ENCODE results near the gene COL4A2.

Gene COL4A2

DNA sequence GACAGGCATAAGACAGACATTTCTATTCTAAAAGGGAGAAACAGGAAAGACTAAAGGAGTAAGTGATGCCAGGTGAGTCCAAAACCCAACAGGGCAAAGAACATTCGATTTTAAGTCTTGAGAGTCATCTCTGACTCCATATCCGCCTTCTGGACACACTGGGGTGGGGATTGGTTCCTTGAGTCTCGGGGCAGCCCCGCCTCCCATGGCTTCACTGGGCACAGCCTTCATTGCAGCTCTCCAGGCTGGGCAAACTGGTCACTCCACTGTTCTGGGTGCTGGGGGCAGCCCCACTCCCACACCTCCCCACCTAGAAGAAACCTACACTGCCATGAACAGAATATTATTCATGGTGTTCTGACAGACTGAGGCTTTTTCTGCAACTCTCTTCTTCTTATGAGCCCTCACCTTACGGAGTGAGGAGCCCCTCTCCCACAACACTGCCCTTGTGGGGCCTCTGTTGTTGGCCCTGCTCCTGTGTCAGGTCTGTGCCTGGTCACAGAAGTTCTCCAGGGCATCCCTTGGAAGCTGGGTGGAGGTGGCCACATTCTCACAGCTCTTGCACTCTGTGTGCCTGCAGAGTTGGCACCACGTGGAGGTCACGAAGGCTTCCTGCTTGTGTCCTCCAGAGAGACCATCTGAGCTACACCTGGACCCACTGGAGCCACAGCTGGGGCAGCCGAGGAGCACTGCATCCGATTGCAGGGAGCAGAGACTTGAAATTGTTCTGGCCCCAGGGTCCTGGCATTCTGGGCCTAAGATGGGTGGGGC lies 95.4 kb downstream of the COL4A2 start:
- no peak for DNase-seq (ENCODE audit: low spot score)

- DNase-seq (ENCODE audit: low spot score): no peak
Observed at GRCh38 chr13:110403315-110403714, 96.2 kb downstream of the COL4A2 start.

- DNase-seq (ENCODE audit: low spot score): no peak
Observed at GRCh38 chr13:110403721-110404120, 96.6 kb downstream of the COL4A2 start.

DNA sequence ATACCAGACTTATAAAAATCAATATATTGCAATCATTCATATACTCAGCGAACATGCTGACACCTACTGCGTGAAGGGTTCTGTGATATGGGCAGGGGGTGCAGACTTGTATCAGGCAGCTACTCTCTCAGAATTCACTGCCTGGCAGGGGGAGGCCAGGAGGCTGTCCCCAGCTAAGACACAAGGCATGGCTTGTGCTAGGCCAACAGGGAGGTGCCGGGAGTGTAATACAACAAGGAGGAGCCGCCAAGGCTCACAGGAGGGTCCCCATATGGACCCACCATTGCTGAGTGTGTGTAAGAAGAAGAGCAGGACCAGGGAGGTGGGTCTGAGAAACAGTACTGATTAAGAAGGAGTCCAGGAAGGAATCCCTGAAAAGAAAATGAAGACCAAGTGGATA lies 97.2 kb downstream of the COL4A2 start:
- no peak for DNase-seq (ENCODE audit: low spot score)

- DNase-seq (ENCODE audit: low spot score): no peak
Observed at GRCh38 chr13:110405597-110406450, 98.7 kb downstream of the COL4A2 start.

DNA sequence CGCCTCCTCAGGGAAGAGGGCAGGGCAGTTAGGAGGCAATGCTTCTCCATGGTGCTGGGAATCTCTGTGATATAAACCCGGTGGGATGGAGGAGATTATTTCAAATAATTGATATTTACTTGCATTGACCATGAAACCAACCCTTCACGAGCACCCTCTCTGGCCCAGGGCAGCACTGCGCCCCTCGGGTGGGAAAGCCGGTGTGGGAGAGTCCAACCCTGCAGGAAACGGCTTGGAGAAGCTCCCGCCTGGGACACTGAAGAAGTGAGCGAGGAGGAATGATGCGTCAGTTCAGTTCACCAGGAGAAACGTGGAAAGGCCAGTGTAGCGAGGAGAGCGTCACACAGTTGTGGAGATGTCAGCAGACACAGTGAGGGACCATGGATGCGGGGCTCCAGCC lies 99.9 kb downstream of the COL4A2 start:
- DNase-seq (ENCODE audit: low spot score): no peak

GRCh38 chr13:110407531-110407930 lies 100.4 kb downstream of the COL4A2 start:
- DNase-seq (ENCODE audit: low spot score): no peak

DNA sequence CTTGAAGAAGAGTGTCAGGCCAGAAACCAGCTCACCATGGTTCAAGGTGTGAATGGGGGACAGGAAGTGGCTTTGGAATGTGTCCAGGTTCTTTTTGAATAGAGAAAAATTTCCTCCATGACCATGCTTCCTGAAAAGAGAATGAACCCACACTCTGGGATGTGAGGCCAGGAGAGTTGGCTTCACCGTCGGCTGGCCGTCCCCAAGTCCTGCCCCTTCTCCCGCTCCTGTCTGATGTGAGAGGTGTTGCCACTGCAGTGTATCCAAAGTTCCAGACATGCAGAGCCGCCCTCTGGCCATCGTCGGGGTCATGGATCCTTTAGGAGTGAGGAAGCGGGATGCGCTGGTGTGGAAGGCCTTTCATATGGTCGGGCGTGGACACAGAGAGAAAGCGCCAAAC lies 101.2 kb downstream of the COL4A2 start:
- no peak for DNase-seq (ENCODE audit: low spot score)

- DNase-seq (ENCODE audit: low spot score): no peak
Observed at GRCh38 chr13:110409581-110409992, 102.5 kb downstream of the COL4A2 start.

DNA sequence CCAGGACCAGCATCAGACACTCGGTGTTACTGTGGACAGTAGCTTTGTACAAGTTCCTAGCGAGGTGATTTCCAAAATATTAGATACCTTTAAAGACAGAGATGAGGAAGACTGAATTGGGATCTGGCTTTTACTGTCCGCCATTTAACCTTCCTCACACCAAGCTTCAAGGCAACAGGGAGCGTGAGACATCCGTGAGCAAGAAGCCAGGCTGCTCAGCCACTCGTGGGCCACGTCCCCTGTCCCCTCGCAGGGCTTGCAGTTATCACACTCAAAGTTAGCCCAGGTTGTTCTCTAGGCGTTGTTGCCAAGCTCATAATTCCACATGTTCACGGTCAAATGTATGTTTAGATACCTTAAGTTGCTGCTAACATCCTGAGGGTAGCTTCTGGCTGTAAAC lies 102.9 kb downstream of the COL4A2 start:
- no peak for DNase-seq (ENCODE audit: low spot score)

GRCh38 chr13:110410936-110411687 lies 104.0 kb downstream of the COL4A2 start:
- DNase-seq (ENCODE audit: low spot score): no peak

DNA sequence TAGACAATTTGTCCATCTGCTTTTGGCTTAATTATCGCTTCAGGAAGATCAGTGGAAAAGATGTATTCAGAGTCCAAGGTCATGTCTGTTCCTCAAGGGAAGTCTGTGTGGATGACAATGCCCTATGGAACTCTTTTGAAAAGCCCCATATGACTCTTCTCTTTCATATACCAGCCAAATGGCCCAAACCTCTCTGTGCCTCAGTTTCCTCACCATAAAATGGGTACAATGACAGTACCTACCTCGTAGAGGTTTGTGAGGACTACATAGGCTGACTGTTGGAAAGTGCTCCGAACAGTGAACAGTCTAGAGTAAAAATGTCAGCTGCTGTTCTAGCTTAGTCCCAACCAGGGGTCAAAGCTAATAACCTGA lies 104.6 kb downstream of the COL4A2 start:
- DNase-seq (ENCODE audit: low spot score): no peak

DNA sequence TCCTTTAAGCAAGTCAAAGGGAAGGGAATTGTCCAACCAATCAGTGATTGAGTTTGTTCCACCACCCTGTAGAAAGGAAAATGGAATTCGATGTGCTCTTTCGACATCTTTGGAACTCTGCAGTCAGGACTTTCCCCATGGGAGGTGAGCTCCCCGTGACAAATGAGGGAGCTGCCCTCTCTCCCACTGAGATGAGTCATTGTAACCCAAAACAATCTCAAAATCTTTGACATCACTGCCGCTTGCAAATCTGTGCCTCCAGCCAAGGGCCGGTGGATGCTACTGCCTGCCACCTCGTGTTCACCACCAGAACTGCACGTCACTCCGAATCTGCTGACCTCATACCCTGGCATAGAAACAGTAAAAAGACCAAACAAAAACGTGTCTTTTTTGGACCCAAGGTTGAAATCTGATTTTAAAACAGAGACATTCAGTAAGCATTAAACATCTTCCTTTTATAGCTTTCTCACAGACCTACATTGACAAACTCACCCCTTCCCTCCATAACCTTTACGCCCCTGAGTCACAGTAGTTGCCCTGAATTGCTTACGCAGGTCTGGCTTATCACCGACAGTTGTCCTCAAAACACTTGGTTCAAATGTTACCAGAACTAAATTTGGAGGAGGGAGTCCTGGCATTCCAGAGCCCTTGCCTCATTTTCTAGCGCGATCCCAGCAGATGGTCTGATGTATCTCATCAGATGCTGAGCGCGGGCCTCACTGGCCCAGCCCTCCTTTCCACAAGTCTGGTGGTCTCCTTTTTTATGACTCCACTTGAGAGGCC lies 105.2 kb downstream of the COL4A2 start:
- DNase-seq (ENCODE audit: low spot score): peak; percentile 66

DNA sequence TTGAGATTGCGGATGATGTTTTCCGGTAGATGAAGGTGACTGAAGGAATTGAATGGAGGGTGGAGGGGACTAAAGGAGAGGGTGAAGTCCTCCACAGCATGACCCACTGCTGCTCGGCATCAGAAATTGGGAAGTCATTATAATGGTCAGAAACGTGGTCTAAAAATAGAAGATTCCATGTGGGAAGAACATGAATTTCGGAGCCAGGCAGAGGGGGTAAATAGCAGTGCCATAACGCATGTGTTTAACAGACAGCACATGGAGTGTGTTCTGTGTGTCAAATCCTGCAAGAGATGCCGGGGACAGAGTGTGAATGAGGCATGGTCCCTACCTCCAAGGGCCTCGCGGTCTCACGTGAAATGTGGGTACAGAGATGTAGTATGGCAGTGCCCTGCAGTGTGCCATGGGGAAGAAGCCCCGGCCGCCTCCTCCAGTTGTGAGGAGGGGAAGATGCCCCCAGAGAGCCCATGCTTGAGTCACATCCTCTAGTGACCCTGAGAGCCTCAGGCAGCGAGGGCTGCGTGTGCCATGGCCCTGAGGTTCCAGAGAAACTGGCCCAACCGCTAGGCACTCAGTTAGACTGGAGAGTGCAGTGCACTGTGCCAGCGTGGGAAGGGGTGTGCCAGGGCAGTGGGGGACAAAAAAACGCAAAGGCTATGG lies 106.1 kb downstream of the COL4A2 start:
- DNase-seq (ENCODE audit: low spot score): no peak

DNA sequence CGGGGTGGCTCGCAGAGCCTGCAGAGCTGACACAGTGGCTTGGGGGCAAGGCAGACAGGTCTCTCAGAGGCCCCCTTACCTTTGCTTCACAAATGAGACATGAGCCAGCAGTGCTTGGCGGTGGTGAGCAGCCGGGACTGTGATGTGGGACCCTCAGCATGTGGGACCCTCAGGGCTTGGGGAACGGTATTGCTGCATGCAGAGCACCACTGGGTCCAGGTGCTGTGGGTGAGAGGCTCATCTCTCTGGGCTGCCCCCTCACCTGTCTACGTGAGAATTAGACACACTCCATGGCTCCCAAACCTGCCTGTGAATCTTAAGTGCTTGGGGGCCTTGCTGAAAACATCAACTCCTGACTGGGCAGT lies 106.6 kb downstream of the COL4A2 start:
- DNase-seq (ENCODE audit: low spot score): no peak

DNA sequence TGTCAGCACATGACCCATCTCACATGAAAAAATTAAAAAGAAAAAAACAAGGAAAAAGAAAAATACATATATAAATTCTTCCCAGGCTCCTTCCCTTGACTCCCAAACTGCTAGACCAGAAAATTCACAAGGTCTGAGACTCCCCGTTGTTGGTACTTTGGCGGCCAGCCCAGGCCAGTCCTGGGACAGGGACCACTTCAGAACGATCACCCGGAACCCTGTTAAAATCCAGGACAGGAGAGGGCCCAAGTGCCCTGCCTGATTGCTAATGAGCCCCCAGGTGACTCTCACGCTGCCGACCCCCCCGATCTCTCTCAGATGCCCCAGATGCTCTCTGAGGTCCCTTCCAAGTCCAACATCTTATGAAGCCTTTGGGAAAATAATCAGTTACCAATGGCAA lies 107.2 kb downstream of the COL4A2 start:
- no peak for DNase-seq (ENCODE audit: low spot score)

GRCh38 chr13:110414931-110415330 lies 107.8 kb downstream of the COL4A2 start:
- DNase-seq (ENCODE audit: low spot score): no peak

DNA sequence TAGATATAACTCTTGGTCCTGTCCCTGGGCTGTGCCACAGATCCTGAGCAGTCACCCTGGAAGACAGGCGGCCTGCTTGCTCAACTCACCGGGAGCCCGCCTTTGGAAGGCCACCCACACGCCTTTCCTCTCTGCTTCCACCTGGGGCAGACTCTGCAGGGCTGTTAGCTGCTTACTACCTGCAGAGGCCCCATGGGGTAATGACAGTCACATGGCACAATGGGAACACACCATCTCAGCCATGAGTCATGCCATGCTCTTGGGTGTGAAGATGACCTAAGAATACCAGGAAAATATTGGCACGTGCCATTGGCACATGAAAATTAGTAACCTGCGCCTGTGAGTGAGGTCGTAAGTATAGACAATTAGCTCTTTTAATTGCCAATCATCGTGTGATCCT lies 108.6 kb downstream of the COL4A2 start:
- DNase-seq (ENCODE audit: low spot score): no peak

GRCh38 chr13:110416131-110417025 lies 109.3 kb downstream of the COL4A2 start:
- no peak for DNase-seq (ENCODE audit: low spot score)

DNA sequence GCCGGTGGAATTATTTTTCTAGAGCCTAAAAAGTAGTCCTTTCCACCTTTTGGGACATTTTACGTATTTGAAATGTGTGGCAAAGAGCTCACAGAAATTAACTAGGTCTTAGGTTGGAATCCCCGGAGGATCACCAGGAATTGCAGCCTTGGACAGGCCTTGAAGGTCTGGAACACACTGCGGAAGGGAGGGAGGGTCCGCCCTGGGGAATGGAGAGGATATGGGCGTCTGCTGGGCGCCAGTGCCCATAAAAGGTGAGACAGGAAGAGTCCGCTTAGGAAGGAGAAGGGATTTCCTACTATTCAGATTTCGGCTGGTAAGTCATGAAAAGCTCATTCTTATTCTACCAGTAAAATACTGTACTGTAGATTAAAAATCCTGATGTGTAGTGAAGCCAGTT lies 111.9 kb downstream of the COL4A2 start:
- no peak for DNase-seq (ENCODE audit: low spot score)

All from LoVo (cell line).